SK-N-SH (cell line): ENCODE data around the gene SH2D4B. TPM values are rescaled to one million over a fixed set of nuclear protein-coding genes. Genes with fewer than 3 reads are reported as not detected.

Experiments used
- CTCF ChIA-PET: fragments of 300-600, 350-600 bp; formaldehyde crosslinking; extraction: SDS; loops from one replicate; lab custom pipeline; 2021; lab: Yijun Ruan, JAX
- POLR2A ChIA-PET: fragments of 350-600 bp; sonication (Branson Sonifier 250); formaldehyde crosslinking; extraction: SDS; loops from one replicate; lab custom pipeline; 2020; ENCODE audit warnings: antibody characterized with exemption, inconsistent platforms; lab: Yijun Ruan, JAX
- DNase-seq: peaks from one replicate; pipeline ENCODE4 v3.0.0; 2012
- H2AFZ ChIP-seq: fragments of 200-600 bp; sonication (generic); 2 replicates; pipeline ENCODE4 v1.8.1; 2016; ENCODE audit warnings: antibody characterized with exemption, mild to moderate bottlenecking, low read depth
- H3F3A ChIP-seq: fragments of 200-600 bp; sonication (generic); replicated peaks from 2 replicates; pipeline ENCODE3; 2016; ENCODE audit warnings: antibody characterized with exemption, mild to moderate bottlenecking; ENCODE audit not compliant: insufficient read depth
- H3K27ac ChIP-seq, 2 experiments: fragments of 200-500 bp in 1 of 2; fragments of 200-600 bp in 1 of 2; sonication (Bioruptor generic) in 1 of 2; sonication (generic), shearing (Covaris generic) in 1 of 2; 2 replicates each; pipeline versions ENCODE4 v1.5.1 to v1.6.1; 2014 to 2016; ENCODE audit warnings: low read depth in 2 of 2, inconsistent platforms in 1 of 2, low read length in 1 of 2, mild to moderate bottlenecking in 1 of 2, mixed read lengths in 1 of 2
- H3K27me3 ChIP-seq: fragments of 200-600 bp; sonication (generic), shearing (Covaris generic); 2 replicates; pipeline ENCODE4 v1.6.1; 2016; ENCODE audit warnings: mixed run types; ENCODE audit not compliant: insufficient read depth
- H3K36me3 ChIP-seq, 2 experiments: fragments of 200-500 bp in 1 of 2; fragments of 200-600 bp in 1 of 2; sonication (Bioruptor generic) in 1 of 2; sonication (generic) in 1 of 2; replicated peaks in 1 of 2; 2 replicates each; pipeline versions ENCODE3 to v1.5.1; 2014 to 2016; ENCODE audit warnings: low read length in 1 of 2, mild to moderate bottlenecking in 1 of 2; ENCODE audit not compliant: insufficient read depth in 2 of 2, control insufficient read depth in 1 of 2
- H3K4me1 ChIP-seq, 2 experiments: fragments of 200-500 bp in 1 of 2; fragments of 200-600 bp in 1 of 2; sonication (Bioruptor generic) in 1 of 2; sonication (generic), shearing (Covaris generic) in 1 of 2; 2 replicates each; pipeline versions ENCODE4 v1.5.1 to v1.6.1; 2014 to 2016; ENCODE audit warnings: low read depth in 1 of 2, low read length in 1 of 2, mixed run types in 1 of 2; ENCODE audit not compliant: insufficient read depth in 2 of 2, control insufficient read depth in 1 of 2
- H3K4me2 ChIP-seq: fragments of 200-600 bp; sonication (generic), shearing (Covaris generic); 2 replicates; pipeline ENCODE4 v1.6.1; 2017; ENCODE audit warnings: mixed run types
- H3K4me3 ChIP-seq, 2 experiments: fragments of 200-500 bp in 1 of 2; fragments of 200-600 bp in 1 of 2; sonication (Bioruptor generic) in 1 of 2; sonication (generic), shearing (Covaris generic) in 1 of 2; 2 replicates each; pipeline versions ENCODE4 v1.5.1 to v1.8.1; 2014 to 2016; ENCODE audit warnings: low read depth in 2 of 2, inconsistent platforms in 1 of 2, low read length in 1 of 2, mild to moderate bottlenecking in 1 of 2, mixed read lengths in 1 of 2, moderate library complexity in 1 of 2
- H3K79me2 ChIP-seq: fragments of 200-600 bp; sonication (generic); 2 replicates; pipeline ENCODE4 v1.8.1; 2017; ENCODE audit warnings: mild to moderate bottlenecking; ENCODE audit not compliant: insufficient read depth
- H3K9ac ChIP-seq: fragments of 200-600 bp; sonication (generic); 2 replicates; pipeline ENCODE4 v1.6.1; 2017; ENCODE audit warnings: mixed run types
- H3K9me2 ChIP-seq: fragments of 200-600 bp; sonication (generic); 2 replicates; pipeline ENCODE4 v1.6.1; 2017; ENCODE audit warnings: mixed run types
- H3K9me3 ChIP-seq: fragments of 200-600 bp; sonication (generic); 2 replicates; pipeline ENCODE4 v1.6.1; 2017; ENCODE audit warnings: mixed run types, mild to moderate bottlenecking, moderate library complexity
- H4K20me1 ChIP-seq: fragments of 200-600 bp; sonication (generic); 2 replicates; pipeline ENCODE4 v1.6.1; 2017; ENCODE audit warnings: mild to moderate bottlenecking, mixed run types; ENCODE audit not compliant: insufficient read depth
- CTCF ChIP-seq: fragments of 200-600 bp; sonication (generic); IDR thresholded peaks from 2 replicates; pipeline ENCODE4 v1.6.1; 2017; ENCODE audit warnings: antibody characterized with exemption, mild to moderate bottlenecking, moderate library complexity
- EZH2phosphoT487 ChIP-seq: fragments of 200-600 bp; sonication (generic); IDR thresholded peaks from 2 replicates; pipeline ENCODE4 v1.6.1; 2017; ENCODE audit warnings: low read depth, mixed run types, mild to moderate bottlenecking, antibody characterized with exemption, moderate library complexity, borderline replicate concordance
- GATA2 ChIP-seq: sonication (generic); formaldehyde crosslinking; IDR thresholded peaks from 2 replicates; pipeline ENCODE4 v1.5.0; 2020; ENCODE audit warnings: mild to moderate bottlenecking, missing genetic modification reagents
- IRF3 ChIP-seq: fragments of 150-350 bp; IDR thresholded peaks from 2 replicates; pipeline ENCODE4 v1.6.1; 2016; ENCODE audit warnings: mild to moderate bottlenecking, low read depth, low read length
- MAX ChIP-seq: IDR thresholded peaks from 2 replicates; pipeline ENCODE4 v1.4.0; 2012; ENCODE audit warnings: low read depth
- MXI1 ChIP-seq: IDR thresholded peaks from 2 replicates; pipeline ENCODE4 v1.6.1; 2012; ENCODE audit warnings: mild to moderate bottlenecking, low read depth, low read length, improper control_type of control experiment
- PBX3 ChIP-seq: IDR thresholded peaks from 2 replicates; pipeline ENCODE4; 2012
- SIN3A ChIP-seq: IDR thresholded peaks from 2 replicates; pipeline ENCODE4 v1.6.1; 2012; ENCODE audit warnings: low read depth, mild to moderate bottlenecking, low read length, moderate library complexity, borderline replicate concordance
- SMC3 ChIP-seq: IDR thresholded peaks from 2 replicates; pipeline ENCODE4 v1.6.1; 2012; ENCODE audit warnings: low read depth, low read length, improper control_type of control experiment
- TCF12 ChIP-seq: IDR thresholded peaks from 2 replicates; pipeline ENCODE4 v1.4.0; 2012
- USF2 ChIP-seq: fragments of 150-350 bp; IDR thresholded peaks from 2 replicates; pipeline ENCODE4 v1.6.1; 2017; ENCODE audit warnings: antibody characterized with exemption, low read length, low read depth, borderline replicate concordance
- WGBS: methylation state at CpG from one replicate; pipeline ENCODE4 v1.1.6; 2017; ENCODE audit warnings: low lambda C conversion rate; 5-methylcytosine and 5-hydroxymethylcytosine counted together
- polyA plus RNA-seq, 3 experiments: library from polyadenylated mRNA; depleted of rRNA; stranded (reverse); fragments of >200 nt; gene quantifications; 2 replicates each; pipeline ENCODE4 v1.2.3, GENCODE V29; 2012

SH2D4B gene
- polyA plus RNA-seq, 1 of the 3 experiments (the other 2 are of a cell fraction), result not detected

- ChIA-PET CTCF (interaction anchor here (0.8 to 1.5 kb wide), 3 partner anchors 11 to 95 kb away, joined by 3 to 4 read pairs (median 3); no protein-coding TSS in a partner anchor), POLR2A (no interaction called here)
- 54% methylated on average over 15 of the region's 15 CpGs for WGBS
Observed at GRCh38 chr10:80569131-80569895, 31.6 kb downstream of the SH2D4B start.

More at GRCh38 chr10:80569131-80569895, 31.6 kb downstream of the SH2D4B start:
- H2AFZ ChIP-seq, result no peak overlapping the region
- no peaks in the 10 kb centered on the region for H3K4me1 ChIP-seq
- no peak overlapping the region for H3K9ac ChIP-seq
- no peaks in the 10 kb centered on the region for H3K36me3 ChIP-seq
- H3F3A ChIP-seq, result no peaks in the 10 kb centered on the region
- H3K27ac ChIP-seq, result no peak overlapping the region
- H3K9me2 ChIP-seq, result no peaks in the 10 kb centered on the region
- no peak overlapping the region for H3K4me3 ChIP-seq
- H3K9me3 ChIP-seq, result no peaks in the 10 kb centered on the region
- H3K79me2 ChIP-seq, result no peaks in the 10 kb centered on the region
- TF ChIP-seq EZH2phosphoT487 (no peak), MAX (no peak), USF2 (no peak), GATA2 (no peak), MXI1 (no peak), TCF12 (no peak), CTCF (no peak), PBX3 (no peak), IRF3 (no peak), SMC3 (no peak), SIN3A (no peak)
- no peaks in the 10 kb centered on the region; the same call in 1 of the 2 replicates for H3K27me3 ChIP-seq
- no peak overlapping the region for H3K4me2 ChIP-seq
- DNase-seq, result no peak
- H4K20me1 ChIP-seq, result no peaks in the 10 kb centered on the region
